ENCODE measurements around the gene GBA3. TPM values are rescaled to one million over a fixed set of nuclear protein-coding genes. Genes with fewer than 3 reads are reported as not detected.

GBA3 gene
- total RNA-seq, 1 donor, result not detected

GRCh38 chr4:22667332-22667940 lies 25.3 kb upstream of the GBA3 start:
- peak; percentile 80 for DNase-seq (ENCODE audit: low read depth)
- TF ChIP-seq CTCF (IDR thresholded peaks at IDR 0.05; ENCODE audit: insufficient read depth, low read length), result peak; percentile 17
- no peak overlapping the region for H3K4me3 ChIP-seq (ENCODE audit: low read depth, low read length)

- TF ChIP-seq CTCF (IDR thresholded peaks at IDR 0.05; ENCODE audit: insufficient read depth, low read length), result no peak
- DNase-seq (ENCODE audit: low read depth), result peak; percentile 71
- peak overlapping the region; percentile 2 for H3K4me3 ChIP-seq (ENCODE audit: low read depth, low read length)
These were observed 24.4 kb upstream of the GBA3 start for GRCh38 chr4:22668301-22668700.

GRCh38 chr4:22668702-22669101 lies 24.0 kb upstream of the GBA3 start:
- no peak overlapping the region for H3K4me3 ChIP-seq (ENCODE audit: low read depth, low read length)
- no peak for TF ChIP-seq CTCF (IDR thresholded peaks at IDR 0.05; ENCODE audit: insufficient read depth, low read length)

GRCh38 chr4:22670956-22671355 lies 21.8 kb upstream of the GBA3 start:
- H3K4me3 ChIP-seq (ENCODE audit: low read depth, low read length), result no peak overlapping the region
- peak; percentile 13 for DNase-seq (ENCODE audit: low read depth)
- no peak for TF ChIP-seq CTCF (IDR thresholded peaks at IDR 0.05; ENCODE audit: insufficient read depth, low read length)

More at GRCh38 chr4:22668702-22669101, 24.0 kb upstream of the GBA3 start:
- DNase-seq (ENCODE audit: low read depth), result peak; percentile 5

- TF ChIP-seq CTCF (IDR thresholded peaks at IDR 0.05; ENCODE audit: insufficient read depth, low read length), result no peak
- DNase-seq (ENCODE audit: low read depth), result no peak
These were observed 20.2 kb upstream of the GBA3 start for GRCh38 chr4:22672519-22672918.

GRCh38 chr4:22672944-22673343 lies 19.8 kb upstream of the GBA3 start:
- DNase-seq (ENCODE audit: low read depth), result no peak
- H3K4me3 ChIP-seq (ENCODE audit: low read depth, low read length), result no peak overlapping the region
- TF ChIP-seq CTCF (IDR thresholded peaks at IDR 0.05; ENCODE audit: insufficient read depth, low read length), result no peak

More at GRCh38 chr4:22672519-22672918, 20.2 kb upstream of the GBA3 start:
- H3K4me3 ChIP-seq (ENCODE audit: low read depth, low read length), result no peak overlapping the region

GRCh38 chr4:22674700-22675099 lies 18.0 kb upstream of the GBA3 start:
- DNase-seq (ENCODE audit: low read depth), result no peak
- TF ChIP-seq CTCF (IDR thresholded peaks at IDR 0.05; ENCODE audit: insufficient read depth, low read length), result no peak

More at GRCh38 chr4:22674700-22675099, 18.0 kb upstream of the GBA3 start:
- H3K4me3 ChIP-seq (ENCODE audit: low read depth, low read length), result no peak overlapping the region
